ENCODE results near the gene ZFC3H1. TPM values are rescaled to one million over a fixed set of nuclear protein-coding genes. Genes with fewer than 3 reads are reported as not detected.
A peak's percentile ranks its signal among the peaks of the same experiment; 100 is the strongest.

Gene ZFC3H1
- total and polyA plus RNA-seq, 9 of the 15 experiments (the other 6 are each of a cell fraction or from before 2014, with no cell fraction given): 14.8 to 80.5 (median 22.1) TPM

- TF ChIP-seq ZNF592 (IDR thresholded peaks at IDR 0.05): no peak
- TF ChIP-seq EGR1 (conservative IDR thresholded peaks at IDR 0.05): no peak
- no peak for TF ChIP-seq TEAD2 (tag; IDR thresholded peaks at IDR 0.05)
- TF ChIP-seq ZNF280B (CRISPR knock-in tag; IDR thresholded peaks at IDR 0.05): no peak
- TF ChIP-seq ZFX (CRISPR knock-in tag; IDR thresholded peaks at IDR 0.05): peak; percentile 33
- TF ChIP-seq NFE2L1 (tag; IDR thresholded peaks at IDR 0.05; ENCODE audit: borderline replicate concordance, low read depth): no peak
- no peak; the same call in 1 of the 2 replicates for TF ChIP-seq SUPT5H (IDR thresholded peaks at IDR 0.05)
- no peak for TF ChIP-seq JUND (IDR thresholded peaks at IDR 0.05; ENCODE audit: borderline replicate concordance, low read depth, low read length)
- 0 out of 3 replicates have a peak, but pooled peaks have one; percentile 2 for TF ChIP-seq JUND (tag; IDR thresholded peaks at IDR 0.05; ENCODE audit: borderline replicate concordance, low read depth, low read length)
- TF ChIP-seq PKNOX1 (IDR thresholded peaks at IDR 0.05): no peak
- no peak for TF ChIP-seq ZNF133 (CRISPR knock-in tag; IDR thresholded peaks at IDR 0.05)
- no peak for TF ChIP-seq SMAD4 (CRISPR knock-in tag; conservative IDR thresholded peaks at IDR 0.05)
- TF ChIP-seq CBFB (CRISPR knock-in tag; IDR thresholded peaks at IDR 0.05): 0 out of 2 replicates have a peak, but pooled peaks have one; percentile 64
- no peak for TF ChIP-seq RBM15 (IDR thresholded peaks at IDR 0.05; ENCODE audit: insufficient read depth, low read length)
- TF ChIP-seq RCOR1 (IDR thresholded peaks at IDR 0.05; ENCODE audit: borderline replicate concordance in 1 of 2, low read depth in 2 of 2, low read length in 2 of 2): 0 out of 4 replicates have a peak, but pooled peaks of 1 of the 2 experiments have one; percentile 3
- 0 out of 2 replicates have a peak, but pooled peaks have one; percentile 22 for TF ChIP-seq BACH1 (tag; IDR thresholded peaks at IDR 0.05)
- no peak for TF ChIP-seq ZC3H11A (IDR thresholded peaks at IDR 0.05; ENCODE audit: low read depth, low read length)
- TF ChIP-seq BDP1 (IDR thresholded peaks at IDR 0.05; ENCODE audit: insufficient read depth, insufficient read length): no peak
- TF ChIP-seq TSC22D4 (tag; IDR thresholded peaks at IDR 0.05): no peak
- no peak for TF ChIP-seq U2AF1 (optimal IDR thresholded peaks at IDR 0.05; ENCODE audit: low read depth, low read length)
- TF ChIP-seq BRCA1 (IDR thresholded peaks at IDR 0.05): no peak
- no peak for TF ChIP-seq BRCA1 (CRISPR knock-in tag; IDR thresholded peaks at IDR 0.05)
- TF ChIP-seq RNF2 (IDR thresholded peaks at IDR 0.05): no peak
- TF ChIP-seq KAT2B (IDR thresholded peaks at IDR 0.05; ENCODE audit: low read depth, low read length): no peak
- TF ChIP-seq ARID2 (IDR thresholded peaks at IDR 0.05): no peak
These were observed 902 bp upstream of the ZFC3H1 start (continued) for GRCh38 chr12:71664411-71665089.

Measured in K562 (cell line).